ENCODE data around the gene PDCD11. TPM values are rescaled to one million over a fixed set of nuclear protein-coding genes. Genes with fewer than 3 reads are reported as not detected.

Gene PDCD11
- total RNA-seq, 4 donors from 2014 or later, result 16.7 to 32.6 (median 26.2) TPM

GRCh38 chr10:103474077-103474476 lies 77.7 kb downstream of the PDCD11 start:
- intact Hi-C loops (cut with DNase I), result no loop called here
- no peaks in the 10 kb centered on the region for H3K9me3 ChIP-seq
- peaks cover 0 to 30% (median 9%) of the 10 kb centered on the region in 3 donors for H3K4me1 ChIP-seq
- H3K27ac ChIP-seq, result no peak overlapping the region
- H3K27me3 ChIP-seq, result peaks cover 0 to 5% (median 0%) of the 10 kb centered on the region in 4 donors
- WGBS, 2 donors, result 85 to 86% methylated on average over 3 of the region's 3 CpGs
- no peaks in the 10 kb centered on the region for H3K36me3 ChIP-seq
- no peak for DNase-seq
- H3K4me3 ChIP-seq, result no peak overlapping the region
- TF ChIP-seq POLR2A (IDR thresholded peaks at IDR 0.05), result no peak
- TF ChIP-seq, protein P1, sequence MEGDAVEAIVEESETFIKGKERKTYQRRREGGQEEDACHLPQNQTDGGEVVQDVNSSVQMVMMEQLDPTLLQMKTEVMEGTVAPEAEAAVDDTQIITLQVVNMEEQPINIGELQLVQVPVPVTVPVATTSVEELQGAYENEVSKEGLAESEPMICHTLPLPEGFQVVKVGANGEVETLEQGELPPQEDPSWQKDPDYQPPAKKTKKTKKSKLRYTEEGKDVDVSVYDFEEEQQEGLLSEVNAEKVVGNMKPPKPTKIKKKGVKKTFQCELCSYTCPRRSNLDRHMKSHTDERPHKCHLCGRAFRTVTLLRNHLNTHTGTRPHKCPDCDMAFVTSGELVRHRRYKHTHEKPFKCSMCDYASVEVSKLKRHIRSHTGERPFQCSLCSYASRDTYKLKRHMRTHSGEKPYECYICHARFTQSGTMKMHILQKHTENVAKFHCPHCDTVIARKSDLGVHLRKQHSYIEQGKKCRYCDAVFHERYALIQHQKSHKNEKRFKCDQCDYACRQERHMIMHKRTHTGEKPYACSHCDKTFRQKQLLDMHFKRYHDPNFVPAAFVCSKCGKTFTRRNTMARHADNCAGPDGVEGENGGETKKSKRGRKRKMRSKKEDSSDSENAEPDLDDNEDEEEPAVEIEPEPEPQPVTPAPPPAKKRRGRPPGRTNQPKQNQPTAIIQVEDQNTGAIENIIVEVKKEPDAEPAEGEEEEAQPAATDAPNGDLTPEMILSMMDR (IDR thresholded peaks at IDR 0.05), result no peak

- intact Hi-C loops (cut with DNase I), result no loop called here
- Histone ChIP-seq H3K36me3 (no peaks in the 10 kb centered on the region), H3K27ac (no peak overlapping the region), H3K4me1 (peaks cover 0 to 38% (median 11%) of the 10 kb centered on the region in 3 donors), H3K9me3 (no peaks in the 10 kb centered on the region), H3K27me3 (peaks cover 0 to 5% (median 0%) of the 10 kb centered on the region in 4 donors), H3K4me3 (no peak overlapping the region)
- DNase-seq, result no peak
- TF ChIP-seq POLR2A (IDR thresholded peaks at IDR 0.05), result no peak
- TF ChIP-seq, protein P1 (IDR thresholded peaks at IDR 0.05), result no peak
- WGBS, 2 donors, result 83 to 93% methylated on average over 1 of the region's 4 CpGs
Measured at GRCh38 chr10:103475437-103475836, 79.0 kb downstream of the PDCD11 start.

DNA sequence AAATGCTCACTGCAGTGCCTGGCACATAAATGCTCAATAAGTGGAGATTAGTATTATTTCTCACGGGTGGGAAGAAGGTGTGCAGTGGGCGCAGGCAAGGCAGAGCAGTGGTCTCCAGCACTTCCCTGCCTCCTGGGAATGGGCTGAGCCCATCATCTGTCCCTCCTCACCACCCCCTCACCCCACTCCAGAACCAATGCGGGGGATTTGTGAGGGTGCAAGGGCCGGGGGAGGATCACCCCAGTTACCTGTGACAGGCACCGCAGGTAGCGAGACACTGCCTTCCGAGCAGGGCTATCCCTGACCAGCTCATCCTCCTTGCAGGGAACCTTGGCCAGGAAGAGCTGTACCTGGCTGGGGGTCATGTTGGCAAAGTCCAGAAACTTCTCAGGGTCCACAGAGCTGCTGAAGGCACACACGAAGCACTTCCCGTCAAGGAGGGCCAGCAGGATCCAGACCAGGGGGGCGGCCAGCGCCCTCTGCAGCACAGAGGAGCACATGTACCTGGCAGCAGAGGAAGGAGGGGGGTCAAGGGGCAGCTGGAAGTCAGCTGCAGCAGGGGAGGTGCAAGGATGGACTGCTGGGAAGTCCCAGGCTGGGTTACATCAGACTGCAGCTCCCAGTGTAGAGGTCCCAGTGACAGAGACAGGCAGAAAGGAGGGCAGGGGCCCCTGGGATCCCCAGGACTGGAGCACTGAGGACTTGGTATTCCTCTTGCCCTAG lies 79.8 kb downstream of the PDCD11 start:
- no peaks in the 10 kb centered on the region for H3K9me3 ChIP-seq
- H3K36me3 ChIP-seq, result no peaks in the 10 kb centered on the region
- no peak overlapping the region for H3K27ac ChIP-seq
- H3K27me3 ChIP-seq, result no peaks in the 10 kb centered on the region
- 68 to 82% methylated on average over 4 to 5 of the region's 11 CpGs for WGBS, 2 donors
- H3K4me1 ChIP-seq, result peaks cover 0 to 38% (median 15%) of the 10 kb centered on the region in 3 donors
- no peak for DNase-seq
- TF ChIP-seq, protein P1 (IDR thresholded peaks at IDR 0.05), result no peak
- TF ChIP-seq POLR2A (IDR thresholded peaks at IDR 0.05), result no peak
- intact Hi-C loops (cut with DNase I), result no loop called here
- no peak overlapping the region for H3K4me3 ChIP-seq

- H3K4me1 ChIP-seq, result peaks cover 0 to 17% (median 6%) of the 10 kb centered on the region in 3 donors
- 44 to 75% methylated on average over 6 to 12 of the region's 22 CpGs for WGBS, 2 donors
- no peak for DNase-seq
- no peaks in the 10 kb centered on the region for H3K9me3 ChIP-seq
- TF ChIP-seq POLR2A (IDR thresholded peaks at IDR 0.05), result no peak
- TF ChIP-seq, protein P1 (IDR thresholded peaks at IDR 0.05), result no peak
- H3K36me3 ChIP-seq, result no peaks in the 10 kb centered on the region
- intact Hi-C loops (cut with DNase I), result no loop called here
- no peaks in the 10 kb centered on the region for H3K27me3 ChIP-seq
- H3K4me3 ChIP-seq, result no peak overlapping the region
- no peak overlapping the region for H3K27ac ChIP-seq
Measured at GRCh38 chr10:103478671-103479070, 82.2 kb downstream of the PDCD11 start.

DNA sequence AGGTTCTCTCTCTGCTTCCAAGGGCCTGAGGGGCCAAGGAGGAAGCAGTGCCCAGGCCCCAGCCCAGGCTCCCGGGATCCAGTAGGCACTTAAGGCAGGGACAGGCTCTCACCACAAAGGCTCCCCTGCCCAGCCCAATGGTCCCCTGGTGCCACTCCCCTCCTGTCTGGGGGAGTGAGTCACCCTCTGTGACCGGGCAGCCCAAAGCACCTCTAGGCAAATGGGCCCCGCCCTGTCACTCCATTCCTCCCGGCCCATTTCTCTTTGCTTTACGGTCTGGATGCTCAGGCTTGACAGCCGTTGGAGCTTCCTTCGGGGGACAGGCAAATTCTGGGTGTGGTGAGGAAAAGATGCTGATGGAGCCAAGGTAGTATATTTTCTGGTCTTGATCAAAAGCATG lies 82.7 kb downstream of the PDCD11 start, which contains the start of gene CALHM3:
Gene CALHM3, minus strand, starts transcription at position 106 of the 400 bp plus-strand sequence. CDS start 208 bp downstream, outside the sequence.
- Histone ChIP-seq H3K27ac (no peak within 1 kb of the TSS), H3K27me3 (no peaks in the 10 kb centered on the region), H3K4me1 (peaks cover 0 to 17% (median 6%) of the 10 kb centered on the region in 3 donors), H3K36me3 (no peaks in the 10 kb centered on the region), H3K4me3 (no peak within 1 kb of the TSS), H3K9me3 (no peaks in the 10 kb centered on the region)
- no peak for DNase-seq
- TF ChIP-seq, protein P1 (IDR thresholded peaks at IDR 0.05), result no peak
- no peak for TF ChIP-seq POLR2A (IDR thresholded peaks at IDR 0.05)
- intact Hi-C loops (cut with DNase I), result no loop called here
- WGBS, 2 donors, result no CpG with 5 or more reads among the region's 7 CpGs

Data from esophagus squamous epithelium (tissue), 5 donors.